Epidermal melanocyte (primary cell): Measurements from ENCODE around the gene SH3PXD2A.
A peak's percentile ranks its signal among the peaks of the same experiment; 100 is the strongest.

Source experiments
- DNase-seq: peaks from one replicate; pipeline ENCODE4 v3.0.0; 2011; ENCODE audit warnings: low spot score; ENCODE audit not compliant: insufficient read length

The SH3PXD2A gene

GRCh38 chr10:103855424-103855823, at the start of gene SH3PXD2A:
SH3PXD2A (minus strand) TSS chr10:103855576; CDS start chr10:103855266, 310 bp downstream.
- DNase-seq: no peak

- no peak for DNase-seq
Measured at GRCh38 chr10:103901299-103901698, 45.9 kb upstream of the SH3PXD2A start.

GRCh38 chr10:103899312-103899711, 43.9 kb upstream of the SH3PXD2A start:
- DNase-seq: no peak

- DNase-seq: no peak
Measured at GRCh38 chr10:103897241-103897774, 41.9 kb upstream of the SH3PXD2A start.

GRCh38 chr10:103896225-103896624, 40.8 kb upstream of the SH3PXD2A start:
- no peak for DNase-seq

- DNase-seq: no peak
Measured at GRCh38 chr10:103895411-103896186, 40.2 kb upstream of the SH3PXD2A start.

GRCh38 chr10:103894441-103894864, 39.1 kb upstream of the SH3PXD2A start:
- no peak for DNase-seq

- no peak for DNase-seq
Measured at GRCh38 chr10:103893817-103894216, 38.4 kb upstream of the SH3PXD2A start.

- no peak for DNase-seq
Measured at GRCh38 chr10:103892181-103892580, 36.8 kb upstream of the SH3PXD2A start.

GRCh38 chr10:103890688-103891087, 35.3 kb upstream of the SH3PXD2A start:
- no peak for DNase-seq

- DNase-seq: no peak
Measured at GRCh38 chr10:103890194-103890658, 34.9 kb upstream of the SH3PXD2A start.

GRCh38 chr10:103889121-103889720, 33.8 kb upstream of the SH3PXD2A start:
- no peak for DNase-seq

- DNase-seq: peak; percentile 79
Measured at GRCh38 chr10:103888113-103888841, 32.9 kb upstream of the SH3PXD2A start.

- DNase-seq: no peak
Measured at GRCh38 chr10:103885617-103886016, 30.2 kb upstream of the SH3PXD2A start.

GRCh38 chr10:103884681-103885139, 29.3 kb upstream of the SH3PXD2A start:
- peak; percentile 85 for DNase-seq

GRCh38 chr10:103882285-103883007, 27.1 kb upstream of the SH3PXD2A start:
- DNase-seq: no peak

GRCh38 chr10:103881416-103882284, 26.3 kb upstream of the SH3PXD2A start:
- DNase-seq: no peak

- no peak for DNase-seq
Measured at GRCh38 chr10:103879831-103880230, 24.5 kb upstream of the SH3PXD2A start.

- DNase-seq: no peak
Measured at GRCh38 chr10:103879409-103879808, 24.0 kb upstream of the SH3PXD2A start.

- DNase-seq: no peak
Measured at GRCh38 chr10:103877861-103878260, 22.5 kb upstream of the SH3PXD2A start.
